ENCODE results near the gene ITPR1. TPM values are rescaled to one million over a fixed set of nuclear protein-coding genes. Genes with fewer than 3 reads are reported as not detected.

Gene ITPR1
- total RNA-seq, 1 experiment from 2014 or later = 8.7 TPM

DNA sequence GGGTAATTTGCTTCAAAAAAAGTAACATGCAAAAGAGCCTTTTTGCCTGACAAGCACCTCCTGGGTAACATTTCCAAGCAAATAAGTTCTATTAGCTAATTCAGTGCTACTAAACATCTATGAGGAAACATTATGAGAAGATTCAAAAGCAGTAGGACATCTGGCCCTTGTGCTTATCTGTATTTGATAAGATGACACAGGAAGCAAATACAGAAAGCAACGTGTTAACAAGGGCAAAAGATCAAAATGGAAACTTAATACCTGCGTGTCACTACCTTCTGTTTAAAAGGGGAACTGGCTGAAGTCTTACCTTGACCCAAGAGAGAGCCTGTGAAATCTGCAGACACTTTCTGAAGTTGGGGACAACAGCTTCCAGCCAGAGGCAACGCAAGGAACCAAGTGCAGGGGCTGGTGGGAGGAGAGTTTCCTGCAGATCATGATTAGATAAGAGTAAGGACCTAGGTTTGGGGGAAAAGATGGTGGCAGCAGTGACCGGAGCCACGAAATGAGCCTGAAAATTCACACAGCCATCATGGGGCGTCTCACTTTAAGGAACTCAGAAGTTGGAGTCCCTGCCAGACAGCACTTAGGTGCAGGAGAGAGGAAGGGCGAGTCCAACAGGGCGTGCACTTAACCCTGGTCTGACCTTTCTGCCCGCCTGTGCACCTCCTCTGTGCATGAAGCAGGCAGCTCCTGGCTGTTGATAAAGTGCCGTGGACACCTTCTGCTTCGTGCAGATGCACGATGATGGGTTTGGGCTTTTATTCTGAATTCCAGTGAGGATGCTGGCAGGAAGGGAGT is 332.5 kb downstream of the ITPR1 start:
- TF ChIP-seq, protein P1, sequence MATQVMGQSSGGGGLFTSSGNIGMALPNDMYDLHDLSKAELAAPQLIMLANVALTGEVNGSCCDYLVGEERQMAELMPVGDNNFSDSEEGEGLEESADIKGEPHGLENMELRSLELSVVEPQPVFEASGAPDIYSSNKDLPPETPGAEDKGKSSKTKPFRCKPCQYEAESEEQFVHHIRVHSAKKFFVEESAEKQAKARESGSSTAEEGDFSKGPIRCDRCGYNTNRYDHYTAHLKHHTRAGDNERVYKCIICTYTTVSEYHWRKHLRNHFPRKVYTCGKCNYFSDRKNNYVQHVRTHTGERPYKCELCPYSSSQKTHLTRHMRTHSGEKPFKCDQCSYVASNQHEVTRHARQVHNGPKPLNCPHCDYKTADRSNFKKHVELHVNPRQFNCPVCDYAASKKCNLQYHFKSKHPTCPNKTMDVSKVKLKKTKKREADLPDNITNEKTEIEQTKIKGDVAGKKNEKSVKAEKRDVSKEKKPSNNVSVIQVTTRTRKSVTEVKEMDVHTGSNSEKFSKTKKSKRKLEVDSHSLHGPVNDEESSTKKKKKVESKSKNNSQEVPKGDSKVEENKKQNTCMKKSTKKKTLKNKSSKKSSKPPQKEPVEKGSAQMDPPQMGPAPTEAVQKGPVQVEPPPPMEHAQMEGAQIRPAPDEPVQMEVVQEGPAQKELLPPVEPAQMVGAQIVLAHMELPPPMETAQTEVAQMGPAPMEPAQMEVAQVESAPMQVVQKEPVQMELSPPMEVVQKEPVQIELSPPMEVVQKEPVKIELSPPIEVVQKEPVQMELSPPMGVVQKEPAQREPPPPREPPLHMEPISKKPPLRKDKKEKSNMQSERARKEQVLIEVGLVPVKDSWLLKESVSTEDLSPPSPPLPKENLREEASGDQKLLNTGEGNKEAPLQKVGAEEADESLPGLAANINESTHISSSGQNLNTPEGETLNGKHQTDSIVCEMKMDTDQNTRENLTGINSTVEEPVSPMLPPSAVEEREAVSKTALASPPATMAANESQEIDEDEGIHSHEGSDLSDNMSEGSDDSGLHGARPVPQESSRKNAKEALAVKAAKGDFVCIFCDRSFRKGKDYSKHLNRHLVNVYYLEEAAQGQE (IDR thresholded peaks at IDR 0.05; ENCODE audit: insufficient read depth in 1 of 2, low read depth in 2 of 2, low read length in 1 of 2) = no peak
- no peak for TF ChIP-seq POLR2AphosphoS5 (IDR thresholded peaks at IDR 0.05; ENCODE audit: low read depth, low read length)
- no peak for TF ChIP-seq TCF7L2 (IDR thresholded peaks at IDR 0.05; ENCODE audit: low read depth, low read length)
- TF ChIP-seq, protein P2, sequence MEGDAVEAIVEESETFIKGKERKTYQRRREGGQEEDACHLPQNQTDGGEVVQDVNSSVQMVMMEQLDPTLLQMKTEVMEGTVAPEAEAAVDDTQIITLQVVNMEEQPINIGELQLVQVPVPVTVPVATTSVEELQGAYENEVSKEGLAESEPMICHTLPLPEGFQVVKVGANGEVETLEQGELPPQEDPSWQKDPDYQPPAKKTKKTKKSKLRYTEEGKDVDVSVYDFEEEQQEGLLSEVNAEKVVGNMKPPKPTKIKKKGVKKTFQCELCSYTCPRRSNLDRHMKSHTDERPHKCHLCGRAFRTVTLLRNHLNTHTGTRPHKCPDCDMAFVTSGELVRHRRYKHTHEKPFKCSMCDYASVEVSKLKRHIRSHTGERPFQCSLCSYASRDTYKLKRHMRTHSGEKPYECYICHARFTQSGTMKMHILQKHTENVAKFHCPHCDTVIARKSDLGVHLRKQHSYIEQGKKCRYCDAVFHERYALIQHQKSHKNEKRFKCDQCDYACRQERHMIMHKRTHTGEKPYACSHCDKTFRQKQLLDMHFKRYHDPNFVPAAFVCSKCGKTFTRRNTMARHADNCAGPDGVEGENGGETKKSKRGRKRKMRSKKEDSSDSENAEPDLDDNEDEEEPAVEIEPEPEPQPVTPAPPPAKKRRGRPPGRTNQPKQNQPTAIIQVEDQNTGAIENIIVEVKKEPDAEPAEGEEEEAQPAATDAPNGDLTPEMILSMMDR (IDR thresholded peaks at IDR 0.05) = no peak
- TF ChIP-seq SIN3A (IDR thresholded peaks at IDR 0.05; ENCODE audit: borderline replicate concordance, insufficient read depth, low read depth, low read length) = no peak
- CTCF ChIA-PET = no interaction called here
- Histone ChIP-seq H3K27ac (ENCODE audit: low read length) (no peak overlapping the region), H3K9me3 (ENCODE audit: control insufficient read depth, insufficient read depth, low read depth, low read length) (no peaks in the 10 kb centered on the region), H3K27me3 (ENCODE audit: control insufficient read depth, insufficient read depth, low read length) (no peaks in the 10 kb centered on the region), H3K36me3 (ENCODE audit: control insufficient read depth, insufficient read depth, low read length) (no peaks in the 10 kb centered on the region; the same call in 1 of the 2 replicates), H3K4me3 (ENCODE audit: low read depth in 2 of 2, low read length in 2 of 2) (no peak overlapping the region), H3K4me1 (ENCODE audit: control insufficient read depth, insufficient read depth, low read length) (peaks cover 10% of the 10 kb centered on the region; the same call in 1 of the 2 replicates)
- peak; percentile 43; the same call in 1 of the 2 replicates for ATAC-seq
- BruUV-seq (replicated peaks) = no TSS peak
- in situ Hi-C loops (cut with HindIII; ENCODE audit: low pct_unique_long_range_greater_than_20kb, low sequenced_read_pairs) (no loop called here), intact Hi-C loops (cut with micrococcal nuclease; ENCODE audit: unreplicated experiment) (no loop called here)
- POLR2A ChIA-PET = no interaction called here
- no peak for DNase-seq (ENCODE audit: low read depth, low spot score)

DNA sequence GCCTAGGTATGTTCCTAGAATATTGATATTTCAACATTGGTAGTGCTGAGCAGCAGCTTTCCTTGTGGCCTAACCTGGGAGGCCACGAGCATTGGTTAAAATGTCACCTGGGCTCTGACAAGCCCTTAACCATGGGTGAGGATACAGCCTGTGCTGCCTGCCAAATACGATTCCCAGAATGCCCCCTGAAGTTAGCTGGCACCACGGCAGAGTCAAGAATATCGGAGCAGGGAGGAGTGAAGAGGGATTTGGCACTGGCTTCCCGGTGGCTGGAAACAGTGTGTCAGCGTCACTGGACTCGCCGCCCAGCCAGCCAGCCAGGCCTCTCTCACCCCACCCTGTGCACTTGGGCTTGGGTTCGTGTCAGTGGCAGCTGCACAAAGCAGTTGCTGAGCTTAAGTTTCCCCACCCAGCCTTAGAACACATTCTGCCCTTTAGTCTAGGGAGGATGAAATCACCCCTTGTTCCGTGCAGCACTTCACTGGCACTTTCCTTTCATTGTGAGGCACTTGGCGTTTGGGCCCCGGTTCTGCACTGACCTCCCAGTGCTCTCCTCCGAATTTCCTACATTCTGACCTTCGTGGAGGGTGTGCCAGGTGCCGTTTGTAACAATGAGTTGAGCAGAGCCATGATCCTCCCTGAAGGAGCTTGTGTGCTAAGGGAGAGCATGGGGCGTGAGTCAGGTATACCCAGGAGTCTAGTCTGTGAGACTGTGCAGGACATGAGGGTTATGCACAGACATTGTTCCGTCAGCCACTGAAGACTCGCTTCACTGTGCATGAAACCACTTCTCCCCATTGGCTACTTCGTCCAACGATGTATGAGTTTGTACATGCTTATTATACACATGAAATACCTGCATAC is 333.3 kb downstream of the ITPR1 start:
- no peak overlapping the region for H3K27ac ChIP-seq (ENCODE audit: low read length)
- POLR2A ChIA-PET = no interaction called here

More for the DNA sequence above, 333.3 kb downstream of the ITPR1 start:
- intact Hi-C loops (cut with micrococcal nuclease; ENCODE audit: unreplicated experiment) = no loop called here
- ATAC-seq (peak; percentile 33; the same call in 1 of the 2 replicates), DNase-seq (ENCODE audit: low read depth, low spot score) (no peak)
- Histone ChIP-seq H3K4me3 (ENCODE audit: low read depth in 2 of 2, low read length in 2 of 2) (no peak overlapping the region), H3K36me3 (ENCODE audit: control insufficient read depth, insufficient read depth, low read length) (no peaks in the 10 kb centered on the region; the same call in 1 of the 2 replicates), H3K9me3 (ENCODE audit: control insufficient read depth, insufficient read depth, low read depth, low read length) (no peaks in the 10 kb centered on the region), H3K27me3 (ENCODE audit: control insufficient read depth, insufficient read depth, low read length) (no peaks in the 10 kb centered on the region), H3K4me1 (ENCODE audit: control insufficient read depth, insufficient read depth, low read length) (peaks cover 11% of the 10 kb centered on the region; the same call in 1 of the 2 replicates)
- no TSS peak for BruUV-seq (replicated peaks)
- TF ChIP-seq, protein P2 (IDR thresholded peaks at IDR 0.05) = no peak
- no peak for TF ChIP-seq POLR2AphosphoS5 (IDR thresholded peaks at IDR 0.05; ENCODE audit: low read depth, low read length)
- no peak for TF ChIP-seq SIN3A (IDR thresholded peaks at IDR 0.05; ENCODE audit: borderline replicate concordance, insufficient read depth, low read depth, low read length)
- in situ Hi-C loops (cut with HindIII; ENCODE audit: low pct_unique_long_range_greater_than_20kb, low sequenced_read_pairs) = no loop called here
- CTCF ChIA-PET = no interaction called here

Data from Panc1 (cell line).